GM21576 (cell line): ENCODE results near the gene BRD7.

Source experiments
- ATAC-seq: cut with Tn5 transposase; IDR thresholded peaks from one replicate; pipeline ENCODE4 v1.9.1; 2021; ENCODE audit warnings: mild to moderate bottlenecking, moderate library complexity; ENCODE audit not compliant: unreplicated experiment

BRD7 gene

DNA sequence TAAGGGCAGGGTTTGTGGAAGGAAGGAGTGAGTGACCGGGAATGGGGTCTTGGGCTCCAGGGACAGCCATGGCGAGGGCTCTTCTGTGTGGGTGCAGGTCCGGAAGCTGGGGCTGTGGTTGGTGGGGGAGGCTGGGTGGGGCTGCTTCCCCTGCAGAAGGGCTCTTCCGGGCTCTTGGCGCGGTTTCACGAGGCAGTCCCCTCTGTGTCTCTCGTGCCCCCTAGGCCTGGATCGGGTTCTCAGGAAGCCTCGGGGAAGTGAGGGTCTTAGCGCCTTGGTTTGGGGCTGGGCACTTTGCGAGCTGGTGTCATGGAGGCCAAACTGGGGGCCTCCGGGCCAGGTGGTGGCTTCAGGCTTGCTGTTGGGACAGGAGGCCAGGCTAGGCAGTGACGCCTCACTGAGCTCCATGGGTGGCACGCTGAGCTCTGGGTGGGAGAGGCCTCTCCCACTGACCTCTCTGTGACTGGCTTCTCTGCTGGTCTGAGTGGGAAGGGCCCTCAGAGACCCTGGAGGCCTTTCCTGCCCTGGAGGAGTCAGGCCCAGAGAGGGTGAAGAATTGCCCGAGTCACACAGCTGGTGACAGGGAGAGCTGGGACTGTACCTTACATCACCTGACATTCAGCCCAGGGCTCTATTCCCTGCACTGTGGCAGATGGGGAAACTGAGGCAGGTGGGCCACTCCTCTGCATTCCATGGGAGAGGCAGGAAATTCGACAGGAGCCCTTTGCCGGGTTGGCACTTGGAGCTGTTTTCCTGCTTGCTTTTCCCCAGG is 94.3 kb downstream of the BRD7 start:
- peak; percentile 35 for ATAC-seq

DNA sequence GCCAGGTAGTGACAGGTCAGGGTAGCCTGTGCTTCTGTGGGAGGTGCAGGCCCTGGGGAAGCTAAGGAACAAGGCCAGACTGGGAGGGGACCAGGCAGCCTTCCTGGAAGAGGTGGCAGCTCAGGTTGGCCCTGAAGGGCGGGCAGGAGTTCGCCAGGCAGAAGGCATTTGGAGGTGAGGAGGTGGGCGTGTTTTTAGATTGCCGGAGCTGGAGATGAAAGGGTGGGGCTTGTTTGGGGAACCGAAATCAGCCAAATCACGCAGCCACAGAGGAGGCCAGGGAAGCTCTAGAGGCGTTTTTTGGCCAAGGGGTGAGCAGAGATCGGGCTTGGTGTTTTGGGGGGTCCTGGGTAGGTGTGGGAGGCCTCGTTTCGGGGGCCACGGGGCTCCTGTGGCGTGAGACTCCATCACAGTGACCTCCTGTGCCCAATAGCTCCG is 94.9 kb downstream of the BRD7 start:
- ATAC-seq, result peak; percentile 74

DNA sequence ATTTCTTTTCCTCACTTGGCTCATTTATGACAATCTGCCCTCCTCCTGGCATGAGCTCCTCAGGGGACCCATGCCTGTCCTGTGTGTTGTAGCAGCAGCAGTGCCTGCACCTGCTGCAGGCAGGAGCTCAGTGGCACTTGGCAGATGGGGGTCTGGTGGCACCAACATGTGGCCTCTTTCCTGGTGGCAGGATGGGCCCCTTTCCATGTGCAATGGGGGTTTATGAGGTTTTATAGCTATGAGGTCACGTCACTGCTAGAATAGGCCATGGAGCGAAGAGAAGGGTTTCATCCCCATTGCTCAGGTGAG is 95.5 kb downstream of the BRD7 start:
- ATAC-seq, result no peak

- no peak for ATAC-seq
Measured at GRCh38 chr16:50272687-50273381, 96.0 kb downstream of the BRD7 start.

GRCh38 chr16:50272111-50272571 is 96.6 kb downstream of the BRD7 start:
- ATAC-seq, result no peak

- ATAC-seq, result no peak
Measured at GRCh38 chr16:50271148-50272041, 97.4 kb downstream of the BRD7 start.

- no peak for ATAC-seq
Measured at GRCh38 chr16:50270510-50271147, 98.2 kb downstream of the BRD7 start.

DNA sequence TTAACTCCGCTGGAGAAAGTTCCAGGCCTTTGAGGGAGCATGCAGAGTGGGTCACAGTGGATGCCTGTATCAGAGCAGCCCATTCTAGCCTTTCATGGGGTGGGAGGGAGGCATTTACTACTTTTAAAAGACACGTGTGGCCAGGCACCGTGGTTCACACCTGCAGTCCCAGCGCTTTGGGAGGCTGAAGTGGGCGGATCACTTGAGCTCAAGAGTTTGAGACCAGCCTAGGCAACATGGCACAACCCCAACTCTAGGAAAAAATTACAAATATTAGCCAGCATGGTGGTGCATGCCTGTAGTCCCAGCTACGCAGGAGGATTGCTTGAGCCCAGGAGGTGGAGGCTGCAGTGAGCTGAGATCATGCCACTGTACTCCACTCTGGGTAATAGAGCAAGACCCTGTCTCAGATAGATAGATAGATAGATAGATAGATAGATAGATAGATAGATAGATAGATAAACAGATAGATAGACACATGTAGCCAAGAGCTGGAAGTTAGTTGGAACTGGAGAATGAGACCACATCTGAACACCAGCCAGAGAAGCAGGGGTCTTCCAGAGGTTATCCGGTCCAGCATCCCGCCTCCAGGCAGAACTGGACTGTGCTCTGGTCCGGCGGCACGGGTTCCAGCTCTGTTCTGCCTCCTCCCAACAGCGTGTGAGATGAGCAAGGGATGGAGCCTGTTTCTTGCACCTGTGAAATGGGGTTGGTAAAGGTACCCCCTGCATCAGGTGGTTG is 98.8 kb downstream of the BRD7 start:
- no peak for ATAC-seq

DNA sequence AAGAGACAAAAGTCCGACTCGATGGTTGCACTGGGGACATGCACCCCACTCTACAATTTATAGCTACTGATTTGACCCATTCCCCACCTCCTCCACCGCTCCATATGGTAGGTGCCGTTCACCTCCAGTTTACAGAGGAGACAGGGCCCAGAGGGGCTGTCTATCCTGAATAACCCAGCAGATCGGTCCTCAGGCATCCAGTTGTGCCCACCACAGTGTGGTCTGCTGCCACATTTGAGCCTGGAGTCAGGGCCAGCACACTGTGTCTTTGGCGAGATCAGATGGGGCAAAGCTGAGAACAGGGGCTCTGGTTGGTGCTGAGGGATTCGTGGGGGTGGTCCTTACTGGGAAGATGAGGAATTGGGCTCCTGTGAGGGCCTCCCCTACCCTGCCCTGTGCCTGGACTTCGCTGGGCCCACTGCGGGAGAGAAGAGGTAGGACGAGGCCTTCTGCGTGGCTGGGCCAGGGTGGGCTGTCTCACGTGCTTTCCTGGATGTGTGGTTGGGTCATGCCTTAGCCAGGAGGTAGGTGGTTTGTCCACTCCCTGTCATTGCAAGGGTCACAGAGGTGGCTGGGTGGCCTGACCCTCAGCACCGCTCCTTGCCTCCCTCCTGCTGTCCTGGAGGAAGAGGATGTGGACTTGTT is 99.6 kb downstream of the BRD7 start:
- ATAC-seq, result no peak

- no peak for ATAC-seq
Measured at GRCh38 chr16:50268352-50268751, 100.4 kb downstream of the BRD7 start.

DNA sequence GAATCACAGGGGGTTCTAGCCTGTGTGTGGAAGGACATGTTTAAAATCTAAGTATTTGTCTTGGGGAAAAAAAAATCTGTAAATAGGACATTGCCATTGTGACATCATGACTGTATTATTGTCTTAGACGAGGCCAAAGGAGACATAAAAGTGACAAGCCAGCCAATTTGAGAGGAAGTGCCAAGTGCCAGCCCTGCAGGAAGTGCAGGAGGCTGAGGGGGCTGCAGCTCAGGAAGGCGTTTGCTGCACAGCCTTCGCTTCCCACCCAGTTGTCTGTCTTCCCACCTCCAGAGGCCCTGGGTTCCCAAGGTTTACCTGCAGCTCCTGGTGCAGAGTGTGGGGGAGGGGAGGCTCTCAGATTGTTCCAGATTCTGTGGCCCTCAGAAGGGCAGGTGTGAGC is 101.1 kb downstream of the BRD7 start:
- ATAC-seq, result no peak

GRCh38 chr16:50267151-50267631 is 101.6 kb downstream of the BRD7 start:
- no peak for ATAC-seq

DNA sequence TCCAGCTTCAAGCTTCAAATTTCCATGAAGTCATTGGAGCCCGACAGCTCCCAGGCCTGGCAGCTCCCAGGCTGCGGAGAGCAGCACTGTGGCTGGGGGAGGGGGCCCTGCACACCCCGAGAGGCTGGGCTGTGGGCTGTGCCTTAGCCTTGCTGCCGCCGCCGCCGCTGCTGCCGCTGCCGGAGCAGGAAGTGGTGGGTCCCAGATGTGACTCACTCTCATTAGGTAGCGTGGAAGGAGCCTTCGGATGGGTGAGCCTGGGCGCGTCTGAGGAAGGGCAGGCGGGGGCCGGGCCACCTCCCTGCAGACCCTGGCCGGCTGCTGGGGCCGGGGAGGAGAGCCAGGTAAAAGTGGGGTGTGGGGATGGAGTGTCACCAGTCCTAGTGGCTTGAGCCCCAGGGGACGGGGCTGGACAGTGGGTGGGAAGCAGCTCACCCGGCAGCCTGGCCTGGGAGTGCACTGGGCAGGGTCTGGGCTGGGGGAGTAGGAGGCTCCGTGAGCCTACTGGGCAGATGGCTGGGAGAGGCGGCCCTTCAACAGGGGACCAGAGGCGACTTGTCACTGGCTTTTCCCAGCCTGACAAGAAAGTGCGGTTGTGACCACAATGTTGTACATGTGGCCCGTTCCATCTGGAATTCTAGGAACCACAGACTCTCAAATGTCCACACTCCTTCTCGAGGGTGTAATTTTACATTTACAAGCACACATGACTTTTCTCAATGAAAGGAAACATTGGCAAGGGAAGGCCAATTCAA is 102.3 kb downstream of the BRD7 start, which contains the start of gene ADCY7:
Gene ADCY7, plus strand, starts transcription at position 215 of the 755 bp plus-strand sequence. CDS start 21,629 bp downstream, outside the sequence.
- peak; percentile 83 for ATAC-seq
